Amniotic stem cell (primary cell): ENCODE measurements around the gene TGM2.
A peak's percentile ranks its signal among the peaks of the same experiment; 100 is the strongest.

Source experiments
- DNase-seq: peaks from one replicate; lab custom pipeline; 2025; lab: John Stamatoyannopoulos, UW

The TGM2 gene

DNA sequence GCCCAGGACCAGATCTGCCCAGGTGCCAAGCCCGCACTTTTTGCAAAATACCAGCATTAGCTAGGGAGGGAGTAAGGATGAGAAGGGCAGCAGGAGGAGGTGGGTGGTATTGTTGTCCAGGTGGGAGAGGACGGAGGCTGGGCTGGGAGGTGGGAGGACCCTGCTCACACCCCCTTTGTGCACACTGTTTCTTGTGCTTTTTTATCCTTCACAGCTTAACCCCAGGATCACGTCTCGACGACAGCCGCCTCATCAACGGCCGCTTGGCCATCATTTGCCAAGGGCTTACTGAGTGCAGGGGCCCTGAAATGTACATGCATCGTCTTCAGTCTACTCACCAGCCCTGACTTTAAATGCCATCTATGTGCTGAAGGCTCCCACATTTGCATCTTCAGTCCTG is 12.1 kb upstream of the TGM2 start:
- no peak for DNase-seq

DNA sequence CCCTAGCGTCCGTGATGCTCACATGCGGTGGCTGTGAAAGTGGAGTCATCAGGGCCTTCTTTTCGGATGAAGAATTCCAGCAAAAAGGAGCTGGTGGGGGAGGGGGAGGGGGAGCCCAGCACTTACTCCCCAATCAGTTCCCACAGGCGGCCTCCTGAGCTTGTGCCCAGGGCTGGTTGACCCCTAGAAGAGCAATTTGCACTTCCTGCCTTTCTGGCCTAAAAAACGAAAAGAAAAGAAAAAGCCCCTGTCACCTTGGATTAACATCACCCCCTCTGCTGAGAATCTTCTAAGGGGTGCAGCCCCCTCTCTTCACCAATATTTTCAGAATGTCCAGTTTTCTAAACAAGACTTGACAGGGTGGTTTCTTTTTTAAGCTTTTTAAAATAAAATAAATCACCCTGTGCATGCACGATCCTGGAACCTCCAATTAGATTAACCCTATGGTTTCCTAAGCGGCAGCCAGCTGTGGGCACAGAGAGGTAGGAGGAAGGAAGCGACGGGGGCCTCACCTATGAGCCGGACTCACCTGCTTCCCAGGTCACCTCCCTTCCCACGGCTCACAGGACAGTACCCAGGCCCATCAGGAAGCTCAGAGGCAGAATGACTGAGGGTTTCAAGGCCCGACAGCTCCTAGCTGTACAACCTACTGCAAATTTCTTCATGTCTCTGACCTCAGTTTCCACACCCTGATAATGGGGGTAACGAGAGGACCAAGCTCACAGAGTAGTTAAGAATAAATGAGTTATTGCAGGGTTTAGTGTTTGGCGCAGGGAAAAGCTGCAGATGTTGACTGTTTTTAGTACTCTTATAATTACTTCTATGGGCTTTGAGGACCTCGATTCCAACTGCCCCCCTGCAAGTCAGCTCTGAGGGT is 10.5 kb upstream of the TGM2 start:
- DNase-seq: no peak

DNA sequence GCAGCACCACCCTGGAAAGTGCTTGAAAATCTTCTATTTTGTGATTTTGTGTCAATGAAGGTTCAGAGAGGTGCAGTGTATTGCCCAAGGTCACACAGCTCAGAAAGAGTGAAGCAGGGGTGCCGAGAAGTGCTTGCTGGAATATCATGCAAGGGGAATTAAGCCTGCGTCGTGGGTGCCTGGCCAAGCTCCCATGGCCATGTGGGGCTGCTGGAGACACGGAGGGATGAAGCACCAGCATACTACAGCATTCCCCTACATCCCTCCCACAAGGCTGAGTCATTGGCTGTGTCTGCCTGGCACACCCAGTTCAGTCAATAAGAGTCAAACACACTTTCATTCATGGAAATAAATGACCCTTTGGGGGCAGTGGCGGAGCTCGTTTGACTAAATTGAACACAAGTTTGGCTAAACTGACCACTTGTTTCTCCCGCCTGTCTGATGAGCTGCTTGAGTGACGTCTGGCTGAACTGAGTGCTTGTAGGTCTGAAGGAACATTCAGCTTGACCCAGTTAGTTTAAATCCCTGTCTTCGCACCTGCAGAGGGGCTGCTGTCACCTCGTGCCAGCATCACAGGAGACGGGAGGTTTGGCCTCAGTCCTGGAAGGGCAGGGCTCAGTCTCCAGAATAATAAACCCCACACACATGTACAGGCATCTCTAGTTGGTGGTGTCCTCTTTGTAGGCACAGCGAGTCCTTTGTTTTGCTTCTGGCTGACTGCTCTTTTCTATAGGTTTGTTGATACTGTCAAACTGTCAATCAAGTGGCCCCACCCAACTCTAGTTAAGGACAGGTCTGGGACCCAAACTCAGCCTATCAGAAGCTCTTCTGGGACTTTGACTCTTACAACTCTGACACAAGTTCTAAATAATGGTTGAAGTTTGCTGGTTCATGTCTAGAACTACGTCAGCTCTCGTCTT is 8.4 kb upstream of the TGM2 start:
- DNase-seq: peak; percentile 60

DNA sequence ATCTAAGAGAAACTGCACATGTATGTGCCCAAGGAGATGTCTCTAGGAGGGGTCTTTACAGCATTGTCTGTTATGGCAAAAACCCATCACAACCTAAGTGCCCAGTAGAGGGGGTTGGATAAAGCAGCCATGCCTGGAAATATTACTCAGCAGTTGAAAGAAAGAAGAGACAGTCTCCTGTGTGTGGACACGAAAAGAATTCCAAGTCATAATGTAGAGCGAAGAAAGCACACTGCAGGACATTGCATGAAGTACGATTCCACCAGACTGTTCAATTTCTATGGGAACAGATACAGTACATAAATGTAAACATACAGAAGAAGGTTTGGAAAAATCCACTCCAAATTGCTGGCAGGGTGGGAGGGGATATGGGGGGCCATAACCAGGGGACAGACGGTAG is 7.3 kb upstream of the TGM2 start:
- DNase-seq: no peak

DNA sequence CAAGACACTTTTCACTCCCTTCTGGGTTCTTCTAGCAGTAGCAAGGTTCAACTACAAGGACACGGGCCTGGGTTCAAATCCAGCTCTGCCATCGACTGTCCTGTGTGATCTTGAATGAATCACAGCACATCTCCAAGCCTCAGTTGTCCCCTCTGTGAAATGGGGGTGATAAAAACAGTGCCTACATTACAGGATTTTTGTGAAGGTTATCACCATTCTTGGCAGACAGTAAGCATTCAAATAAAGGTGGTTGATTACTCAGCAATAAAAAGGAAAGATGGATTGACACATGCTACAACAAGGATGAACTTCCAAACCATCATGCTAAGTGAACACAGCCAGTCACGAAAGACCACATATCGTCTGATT is 6.6 kb upstream of the TGM2 start:
- DNase-seq: no peak

DNA sequence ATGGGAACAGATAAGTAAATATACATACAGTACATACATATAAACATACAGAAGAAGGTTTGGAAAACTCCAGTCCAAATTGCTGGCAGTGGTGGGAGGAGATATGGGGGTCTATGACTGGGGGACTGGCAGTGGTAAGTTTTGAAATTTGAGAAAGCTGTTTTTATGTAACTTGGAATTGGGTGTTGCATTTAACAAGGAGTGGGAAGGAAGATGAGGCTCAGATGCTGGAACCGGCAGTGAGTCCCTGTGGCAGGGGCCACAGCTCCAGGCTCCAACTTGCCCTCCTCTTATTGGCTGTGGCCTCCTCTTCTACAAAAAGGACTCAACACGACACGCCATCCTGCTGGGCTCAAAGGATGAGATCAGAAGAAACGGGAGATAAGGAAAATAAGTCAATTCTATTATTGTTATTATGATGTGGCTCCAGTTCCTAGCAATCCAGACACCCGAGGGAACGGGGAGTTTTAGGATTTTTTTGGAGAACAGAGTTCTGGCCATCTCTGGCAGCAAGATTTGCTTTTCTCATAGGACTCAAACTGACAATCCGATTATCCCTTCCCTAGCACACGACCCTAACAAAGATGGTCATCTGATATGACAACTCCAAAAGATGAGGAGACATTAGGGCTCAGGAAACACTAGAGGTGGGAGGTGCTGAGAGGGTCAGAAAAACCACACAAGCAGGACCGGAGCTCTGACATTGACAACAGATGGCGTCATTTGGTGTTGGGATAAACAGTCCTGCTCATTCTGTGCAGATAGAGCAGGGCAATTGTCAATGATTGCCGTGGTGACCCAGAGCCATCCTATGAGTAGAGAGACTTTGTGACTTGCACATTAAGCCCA is 6.0 kb upstream of the TGM2 start:
- no peak for DNase-seq

DNA sequence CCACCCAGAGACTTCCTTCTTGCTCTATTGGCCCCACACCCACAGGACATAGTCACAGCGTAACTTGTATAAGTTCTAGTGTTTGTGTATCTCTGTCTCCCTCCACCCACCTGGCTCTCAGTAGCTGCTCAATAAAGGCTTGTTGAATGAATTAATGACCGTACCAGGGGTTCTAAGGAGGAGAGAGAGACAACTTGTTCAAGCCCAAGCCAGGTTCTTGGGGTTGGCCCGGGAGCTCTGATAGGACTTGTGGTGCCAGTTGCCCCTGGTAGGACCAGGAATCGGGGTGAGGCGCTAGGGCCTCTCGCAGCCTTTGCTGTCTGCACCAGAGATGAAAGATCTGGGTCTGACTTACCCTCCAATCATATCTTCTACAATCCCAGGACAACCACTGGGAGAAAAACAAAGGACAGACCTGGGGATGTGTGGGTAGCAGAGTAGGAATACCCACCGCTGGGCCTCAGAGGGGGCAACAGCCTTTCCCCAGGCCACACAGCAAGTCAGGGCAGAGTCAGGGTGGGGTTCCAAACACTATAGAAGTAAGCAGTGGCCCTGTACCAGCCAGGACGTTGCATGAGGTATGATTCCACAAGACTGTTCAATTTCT is 5.3 kb upstream of the TGM2 start:
- no peak for DNase-seq

DNA sequence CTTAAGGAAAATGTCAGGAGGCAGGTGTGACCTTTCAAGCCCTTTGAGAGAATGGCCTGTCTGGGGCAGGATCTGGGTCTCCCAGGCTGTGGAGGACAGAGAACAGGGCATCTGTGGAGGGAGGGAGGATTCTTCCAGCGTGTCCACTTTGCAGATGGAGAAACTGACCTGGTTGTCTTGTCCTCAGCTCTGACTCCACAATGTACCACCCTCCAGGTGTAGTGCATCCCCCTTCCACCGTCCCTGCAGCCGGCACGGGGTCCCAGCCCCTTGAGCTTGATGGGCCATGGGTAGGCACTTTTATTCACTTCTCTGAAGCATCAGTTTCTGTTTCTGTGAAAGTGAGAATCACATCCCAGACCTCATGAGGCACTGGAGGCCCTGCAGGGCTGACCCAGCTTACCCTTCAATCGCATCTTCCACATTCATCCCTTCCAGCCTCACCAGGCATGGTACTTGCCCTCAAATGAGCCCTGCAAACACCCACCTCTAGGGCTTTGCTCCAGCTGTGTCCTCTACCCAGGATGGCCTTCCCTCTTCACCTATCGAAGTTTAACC is 4.6 kb upstream of the TGM2 start:
- no peak for DNase-seq

DNA sequence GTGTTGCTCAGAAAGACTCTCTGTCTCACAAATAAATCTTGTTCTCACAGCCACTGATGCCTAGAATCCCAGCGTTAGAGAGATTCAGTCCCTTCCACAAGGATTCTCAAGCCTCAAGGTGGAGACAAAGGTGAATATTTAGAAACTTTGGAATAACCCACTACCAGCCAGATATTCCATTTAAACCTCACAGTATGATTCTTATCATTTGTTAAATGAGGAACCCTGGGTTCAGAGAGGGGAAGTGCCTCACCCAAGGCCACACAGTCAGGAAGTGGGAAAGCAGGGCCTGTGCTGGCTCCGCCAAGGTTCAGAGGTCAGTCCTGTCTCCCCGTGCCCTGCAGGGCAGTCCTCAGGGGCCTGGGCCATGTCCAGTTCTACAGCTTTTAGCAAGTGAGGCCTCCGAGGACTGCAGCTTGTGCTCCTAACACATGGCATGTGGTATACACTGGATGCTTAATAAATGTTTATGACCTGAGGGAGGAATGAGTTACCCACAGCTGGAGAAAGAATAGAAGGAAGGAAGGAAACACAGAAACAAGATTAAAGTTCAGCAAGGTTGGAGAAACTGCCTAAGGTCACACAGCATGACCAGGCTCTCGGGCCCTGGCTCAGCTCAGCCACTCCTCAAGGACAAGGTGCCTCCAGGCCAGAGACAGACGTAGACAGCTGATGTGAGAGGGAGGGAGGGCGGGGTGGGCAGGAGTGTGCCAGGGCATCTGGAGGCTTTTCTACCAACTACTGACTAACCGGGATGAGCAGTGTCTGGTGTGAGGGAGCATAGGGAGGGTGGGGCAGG is 3.9 kb upstream of the TGM2 start:
- no peak for DNase-seq

DNA sequence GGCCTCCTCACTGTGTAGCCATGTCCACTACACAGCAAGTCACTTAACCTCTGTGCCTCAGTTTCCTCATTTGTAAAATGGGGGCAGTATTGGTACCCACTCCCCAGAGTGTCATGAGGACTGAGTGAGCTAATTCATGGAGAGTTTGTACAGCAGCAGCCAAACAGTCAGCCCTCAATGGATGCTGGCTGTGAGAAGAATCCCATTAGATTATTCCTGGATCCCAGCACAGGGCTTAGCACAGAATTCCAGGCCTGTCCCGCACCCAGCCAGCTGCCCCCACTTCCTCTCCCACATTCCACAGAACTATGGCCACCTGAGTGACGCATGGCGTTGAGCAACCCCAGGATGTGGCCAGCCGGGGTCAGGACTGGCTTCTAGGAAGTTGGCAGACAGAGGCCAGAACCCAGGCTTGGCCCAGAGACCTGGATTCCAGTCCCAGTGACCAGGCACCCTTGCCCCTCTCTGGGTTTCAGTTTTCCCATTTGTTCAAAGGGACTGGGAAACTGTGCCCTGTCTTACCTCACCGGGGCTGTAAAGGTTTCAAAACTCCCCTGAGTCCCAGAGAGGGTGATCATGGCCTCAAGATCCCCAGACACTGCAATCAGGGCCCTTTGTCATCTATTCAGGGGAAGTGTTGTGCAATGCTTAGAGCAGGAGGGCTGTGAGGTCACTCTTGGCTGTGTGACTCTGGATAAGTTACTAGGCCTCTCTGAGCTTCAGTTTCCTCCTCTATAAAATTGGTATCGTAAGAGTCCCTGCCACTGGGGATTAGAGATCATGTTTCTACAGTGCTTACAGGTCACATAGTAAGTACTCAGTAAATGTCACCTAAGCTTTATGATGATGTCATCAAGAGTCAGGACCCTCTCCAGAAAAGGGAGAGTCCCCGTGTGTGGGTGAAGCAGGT is 3.0 kb upstream of the TGM2 start:
- peak; percentile 45 for DNase-seq

DNA sequence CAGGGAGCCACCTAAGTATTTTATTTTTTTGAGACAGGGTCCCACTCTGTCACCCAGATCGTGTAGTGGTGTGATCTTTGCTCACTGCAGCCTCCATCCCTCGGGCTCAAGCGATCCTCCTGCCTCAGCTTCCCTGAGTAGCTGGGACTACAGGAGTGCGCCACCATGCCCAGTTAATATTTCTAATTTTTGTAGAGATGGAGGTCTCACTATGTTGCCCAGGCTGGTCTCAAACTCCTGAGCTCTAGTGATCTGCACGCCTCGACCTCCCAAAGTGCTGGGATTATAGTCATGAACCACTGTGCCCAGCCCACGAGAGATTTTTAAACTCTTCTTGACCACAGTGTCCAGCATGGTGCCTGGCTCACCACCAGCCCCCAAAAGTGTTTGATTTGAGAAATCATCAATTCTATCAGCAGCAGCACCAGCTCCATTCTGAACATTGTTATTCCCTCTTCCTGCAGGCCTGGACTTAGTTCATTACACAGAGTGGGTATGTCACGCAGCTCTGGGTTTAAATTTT is 2.3 kb upstream of the TGM2 start:
- no peak for DNase-seq

DNA sequence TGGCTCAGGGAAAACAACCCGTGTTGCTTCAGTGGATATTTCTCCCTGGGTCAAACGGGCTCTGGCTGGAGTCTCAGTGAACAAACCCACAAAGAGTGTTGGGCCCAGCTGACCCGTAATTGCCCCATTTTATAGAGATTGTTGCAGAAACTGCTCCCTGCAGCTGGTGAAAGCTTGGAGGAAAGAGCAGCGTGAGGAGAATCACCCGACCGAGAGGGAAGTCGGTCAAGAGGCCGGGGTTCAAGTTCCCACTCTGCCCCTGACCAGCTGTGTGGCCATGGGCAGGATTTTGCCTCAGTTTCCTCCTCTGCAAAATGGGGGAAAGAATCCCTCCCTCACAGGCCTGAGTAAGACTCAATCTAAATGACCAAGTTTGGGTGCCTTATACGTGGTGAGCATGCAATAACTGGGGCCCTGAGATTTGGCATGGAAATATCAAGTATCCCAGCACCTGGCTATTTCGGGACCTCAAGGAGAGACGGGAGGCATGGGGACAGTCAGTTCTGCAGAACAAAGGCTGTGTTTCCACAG is 1.7 kb upstream of the TGM2 start:
- DNase-seq: no peak

DNA sequence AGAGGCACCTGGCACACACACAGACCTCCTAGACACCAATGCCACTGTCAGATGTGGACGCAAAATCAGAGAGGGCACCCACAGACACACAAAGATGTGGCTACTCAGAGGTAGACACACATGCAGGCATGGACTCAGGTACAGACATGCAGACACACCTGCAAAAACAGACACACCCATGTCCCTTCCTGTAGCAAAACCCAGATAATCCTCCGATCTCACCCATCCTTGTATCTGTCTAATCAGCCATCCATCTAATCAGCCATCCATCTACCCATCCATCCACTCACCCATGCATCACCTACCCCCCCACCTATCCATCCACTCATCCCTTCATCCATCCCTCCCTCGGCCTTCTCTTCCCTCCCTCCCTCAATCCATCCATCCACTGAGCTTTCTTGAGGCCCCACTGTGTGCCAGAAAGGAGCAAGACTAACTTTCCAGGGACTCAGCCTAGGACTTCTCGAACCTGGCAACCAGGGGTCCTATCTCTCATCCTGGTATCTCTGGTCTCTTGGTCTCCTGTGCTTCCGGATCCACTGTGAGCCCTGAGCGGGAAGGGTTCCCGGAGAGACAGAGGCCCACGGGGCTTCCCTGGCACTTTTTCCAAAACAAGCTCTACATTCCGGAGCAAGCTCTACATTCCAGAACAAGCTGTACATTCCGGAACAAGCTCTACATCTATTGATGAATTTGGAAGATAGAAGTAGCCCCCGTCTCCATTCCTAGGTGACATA is 1.1 kb upstream of the TGM2 start:
- no peak for DNase-seq

DNA sequence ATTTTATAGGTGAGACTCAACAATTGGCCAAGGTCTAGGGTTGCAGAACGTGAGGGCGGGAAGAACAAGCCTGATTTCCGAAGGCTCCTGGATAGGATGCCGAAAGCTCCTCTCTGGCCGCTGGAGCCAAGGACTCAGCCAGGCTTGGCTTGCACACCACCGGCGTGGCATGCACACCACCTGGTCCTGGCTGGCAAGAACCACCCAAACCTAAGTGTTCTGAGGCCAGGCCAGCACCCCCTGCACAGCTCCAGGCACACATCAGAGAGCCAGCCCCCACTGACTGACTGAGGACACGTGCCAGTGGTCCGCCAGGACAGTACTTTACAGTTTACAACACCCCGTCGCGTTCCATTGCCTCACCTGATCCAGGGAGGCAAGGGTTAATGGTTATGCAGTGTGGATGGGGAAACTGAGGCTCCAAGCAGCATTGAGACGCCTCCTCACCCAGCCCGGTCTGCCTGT is 414 bp downstream of the TGM2 start:
- DNase-seq: no peak

DNA sequence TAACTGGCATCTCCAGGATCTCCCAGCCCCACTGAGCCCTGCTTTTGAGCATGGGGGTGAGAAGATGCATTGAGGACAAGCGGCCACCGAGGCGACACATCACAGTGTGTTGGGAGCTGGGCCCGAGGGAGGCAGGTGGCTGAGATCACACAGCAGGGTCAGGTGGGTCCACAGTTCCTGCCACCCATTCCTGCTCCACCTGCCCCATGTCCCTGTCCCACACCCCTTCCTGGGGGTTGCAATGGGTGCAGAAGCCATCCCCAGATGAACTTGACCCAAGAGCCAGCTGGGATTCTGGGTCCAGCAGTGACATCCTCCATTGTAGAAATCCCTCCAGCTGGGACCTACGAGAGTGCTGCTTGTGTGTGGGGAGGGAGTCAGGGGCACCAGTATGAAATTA is 1.0 kb downstream of the TGM2 start:
- no peak for DNase-seq

DNA sequence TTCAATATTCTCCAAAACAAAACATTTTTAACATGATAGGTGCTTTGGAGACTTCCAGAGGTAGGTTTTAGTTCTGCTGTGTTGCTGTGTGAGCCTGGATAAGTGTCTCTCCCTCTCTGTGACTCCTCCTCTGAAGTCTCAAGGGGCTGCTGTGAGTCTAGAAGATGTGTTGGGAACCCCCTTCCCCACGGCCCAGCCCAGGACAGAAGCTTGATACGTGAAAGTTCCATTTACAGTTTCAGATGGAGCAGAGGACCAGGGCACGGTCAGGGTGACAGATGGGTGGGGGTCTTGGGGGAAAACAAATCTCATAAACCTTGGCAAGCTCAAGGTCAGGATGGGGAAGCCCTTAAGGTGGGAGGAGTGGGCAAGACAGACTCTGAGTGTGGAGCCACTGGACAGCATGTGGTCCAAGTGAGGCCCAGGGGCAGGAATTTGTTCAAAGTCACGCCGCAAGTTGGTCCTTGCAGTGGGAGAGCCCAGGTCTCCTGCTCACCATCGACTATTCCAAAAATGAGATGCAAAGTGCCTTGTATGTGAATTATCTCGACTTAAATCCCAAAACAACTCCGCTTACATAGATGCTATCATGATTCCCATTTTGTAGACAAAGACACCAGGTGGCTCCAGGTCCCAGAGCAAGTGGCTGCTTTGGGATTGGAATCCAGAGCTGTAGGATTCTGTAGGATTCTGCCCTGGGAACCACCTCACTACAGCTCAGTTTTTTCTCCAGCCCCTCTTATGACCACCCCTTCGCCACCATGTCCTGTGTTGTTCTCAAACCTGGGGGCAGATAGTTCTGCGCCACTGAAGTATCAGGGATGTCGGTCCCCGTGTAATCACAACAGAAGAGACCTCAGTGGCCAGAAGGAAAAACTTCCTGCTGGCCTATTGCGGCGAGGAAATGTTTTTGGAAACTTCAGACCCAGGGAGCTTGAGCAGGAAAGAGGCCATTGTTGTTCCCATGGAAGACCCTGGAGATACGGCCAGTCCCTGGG is 1.9 kb downstream of the TGM2 start:
- DNase-seq: no peak

DNA sequence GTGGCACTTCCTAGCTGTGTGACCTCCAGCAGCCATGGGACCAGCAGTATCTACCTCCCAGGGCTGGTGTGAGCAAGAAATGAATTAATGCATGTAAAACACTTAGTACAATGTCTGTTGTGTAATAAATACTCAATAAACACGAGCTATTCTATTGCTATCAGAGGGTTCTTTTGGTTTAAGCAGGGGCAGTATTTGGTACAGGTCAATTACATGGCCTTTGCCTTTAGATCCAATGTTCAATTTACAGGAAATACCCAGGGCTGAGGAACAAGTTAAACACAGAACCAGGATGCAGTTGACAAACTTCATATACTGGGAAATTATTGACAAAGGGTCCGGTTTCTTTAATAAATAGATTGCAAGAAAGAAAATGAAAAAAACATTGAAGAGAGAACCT is 2.9 kb downstream of the TGM2 start:
- DNase-seq: no peak
